ENCODE results near the gene EFNA5.

DNA sequence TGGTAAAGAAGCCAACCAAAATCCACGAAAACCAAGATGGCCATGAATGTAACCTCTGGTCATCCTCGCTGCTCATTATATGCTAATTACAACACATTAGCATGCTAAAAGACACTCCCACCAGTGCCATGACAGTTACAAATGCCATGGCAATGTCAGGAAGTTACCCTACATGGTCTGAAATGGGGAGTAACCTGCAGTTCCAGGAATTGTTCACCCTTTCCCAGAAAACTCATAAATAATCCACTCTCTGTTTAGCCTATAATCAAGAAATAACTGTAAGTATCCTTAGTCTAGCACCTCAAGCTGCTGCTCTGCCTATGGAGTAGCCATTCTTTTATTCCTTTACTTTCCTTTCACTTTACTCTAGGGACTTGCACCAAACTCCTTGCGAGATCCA lies 160.6 kb downstream of the EFNA5 start:
- TF ChIP-seq, protein P1, sequence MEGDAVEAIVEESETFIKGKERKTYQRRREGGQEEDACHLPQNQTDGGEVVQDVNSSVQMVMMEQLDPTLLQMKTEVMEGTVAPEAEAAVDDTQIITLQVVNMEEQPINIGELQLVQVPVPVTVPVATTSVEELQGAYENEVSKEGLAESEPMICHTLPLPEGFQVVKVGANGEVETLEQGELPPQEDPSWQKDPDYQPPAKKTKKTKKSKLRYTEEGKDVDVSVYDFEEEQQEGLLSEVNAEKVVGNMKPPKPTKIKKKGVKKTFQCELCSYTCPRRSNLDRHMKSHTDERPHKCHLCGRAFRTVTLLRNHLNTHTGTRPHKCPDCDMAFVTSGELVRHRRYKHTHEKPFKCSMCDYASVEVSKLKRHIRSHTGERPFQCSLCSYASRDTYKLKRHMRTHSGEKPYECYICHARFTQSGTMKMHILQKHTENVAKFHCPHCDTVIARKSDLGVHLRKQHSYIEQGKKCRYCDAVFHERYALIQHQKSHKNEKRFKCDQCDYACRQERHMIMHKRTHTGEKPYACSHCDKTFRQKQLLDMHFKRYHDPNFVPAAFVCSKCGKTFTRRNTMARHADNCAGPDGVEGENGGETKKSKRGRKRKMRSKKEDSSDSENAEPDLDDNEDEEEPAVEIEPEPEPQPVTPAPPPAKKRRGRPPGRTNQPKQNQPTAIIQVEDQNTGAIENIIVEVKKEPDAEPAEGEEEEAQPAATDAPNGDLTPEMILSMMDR (IDR thresholded peaks at IDR 0.05) = no peak
- no peak for TF ChIP-seq POLR2A (IDR thresholded peaks at IDR 0.05)

Data from vagina (tissue), 2 donors.